ENCODE measurements around the gene TEP1.

GRCh38 chr14:20372796-20373195 is 40.5 kb downstream of the TEP1 start:
- TF ChIP-seq CTCF (IDR thresholded peaks at IDR 0.05; ENCODE audit: low read depth, low read length, poor library complexity, severe bottlenecking) (no peak), EZH2phosphoT487 (IDR thresholded peaks at IDR 0.05; ENCODE audit: borderline replicate concordance, low read length) (no peak)

All from DOHH2 (cell line).